ENCODE results near the gene TSC22D2. TPM values are rescaled to one million over a fixed set of nuclear protein-coding genes. Genes with fewer than 3 reads are reported as not detected.

Gene TSC22D2
- polyA plus RNA-seq, 1 donor from 2014 or later: 15.3 TPM

DNA sequence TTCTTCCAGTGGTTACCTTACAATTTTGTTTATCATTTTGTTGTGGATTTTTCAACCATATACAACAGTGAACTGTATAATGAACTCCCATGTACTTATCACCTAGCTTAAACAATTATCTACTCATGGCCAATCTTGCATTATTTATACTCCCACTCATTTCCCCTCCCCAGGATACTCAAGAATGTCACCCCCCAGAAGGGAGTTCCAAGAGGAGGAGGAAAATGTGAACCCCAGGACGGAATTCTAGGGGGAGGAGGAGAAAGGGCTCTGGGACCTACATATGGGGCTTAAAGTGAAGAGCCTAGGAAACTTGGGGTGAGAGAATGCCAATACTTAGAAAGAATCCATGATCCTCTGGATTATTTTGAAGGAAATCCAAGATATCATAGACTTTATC is 59.3 kb downstream of the TSC22D2 start:
- H2AFZ ChIP-seq (ENCODE audit: low read depth, low read length): no peak overlapping the region
- H3K9ac ChIP-seq (ENCODE audit: low read length): no peak overlapping the region
- H3K9me3 ChIP-seq (ENCODE audit: low read length): no peaks in the 10 kb centered on the region
- H3K27ac ChIP-seq (ENCODE audit: low read length): no peak overlapping the region
- no peaks in the 10 kb centered on the region for H3K9me2 ChIP-seq (ENCODE audit: insufficient read depth, low read length)
- no peaks in the 10 kb centered on the region for H3K79me2 ChIP-seq (replicated peaks; ENCODE audit: insufficient read depth, low read length)
- TF ChIP-seq SMC3 (conservative IDR thresholded peaks at IDR 0.05; ENCODE audit: poor library complexity) (no peak), EZH2 (IDR thresholded peaks at IDR 0.05; ENCODE audit: borderline replicate concordance, insufficient read depth, low read length, poor library complexity, severe bottlenecking) (no peak), MXI1 (conservative IDR thresholded peaks at IDR 0.05; ENCODE audit: poor library complexity, severe bottlenecking) (no peak), RAD21 (conservative IDR thresholded peaks at IDR 0.05) (no peak), EP300 (conservative IDR thresholded peaks at IDR 0.05; ENCODE audit: poor library complexity, severe bottlenecking) (no peak), TAF1 (IDR thresholded peaks at IDR 0.05; ENCODE audit: low read depth) (no peak), POLR2AphosphoS5 (IDR thresholded peaks at IDR 0.05) (no peak)
- TF ChIP-seq, protein P1, sequence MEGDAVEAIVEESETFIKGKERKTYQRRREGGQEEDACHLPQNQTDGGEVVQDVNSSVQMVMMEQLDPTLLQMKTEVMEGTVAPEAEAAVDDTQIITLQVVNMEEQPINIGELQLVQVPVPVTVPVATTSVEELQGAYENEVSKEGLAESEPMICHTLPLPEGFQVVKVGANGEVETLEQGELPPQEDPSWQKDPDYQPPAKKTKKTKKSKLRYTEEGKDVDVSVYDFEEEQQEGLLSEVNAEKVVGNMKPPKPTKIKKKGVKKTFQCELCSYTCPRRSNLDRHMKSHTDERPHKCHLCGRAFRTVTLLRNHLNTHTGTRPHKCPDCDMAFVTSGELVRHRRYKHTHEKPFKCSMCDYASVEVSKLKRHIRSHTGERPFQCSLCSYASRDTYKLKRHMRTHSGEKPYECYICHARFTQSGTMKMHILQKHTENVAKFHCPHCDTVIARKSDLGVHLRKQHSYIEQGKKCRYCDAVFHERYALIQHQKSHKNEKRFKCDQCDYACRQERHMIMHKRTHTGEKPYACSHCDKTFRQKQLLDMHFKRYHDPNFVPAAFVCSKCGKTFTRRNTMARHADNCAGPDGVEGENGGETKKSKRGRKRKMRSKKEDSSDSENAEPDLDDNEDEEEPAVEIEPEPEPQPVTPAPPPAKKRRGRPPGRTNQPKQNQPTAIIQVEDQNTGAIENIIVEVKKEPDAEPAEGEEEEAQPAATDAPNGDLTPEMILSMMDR (IDR thresholded peaks at IDR 0.05; ENCODE audit: poor library complexity, severe bottlenecking): no peak
- TF ChIP-seq, protein P2, sequence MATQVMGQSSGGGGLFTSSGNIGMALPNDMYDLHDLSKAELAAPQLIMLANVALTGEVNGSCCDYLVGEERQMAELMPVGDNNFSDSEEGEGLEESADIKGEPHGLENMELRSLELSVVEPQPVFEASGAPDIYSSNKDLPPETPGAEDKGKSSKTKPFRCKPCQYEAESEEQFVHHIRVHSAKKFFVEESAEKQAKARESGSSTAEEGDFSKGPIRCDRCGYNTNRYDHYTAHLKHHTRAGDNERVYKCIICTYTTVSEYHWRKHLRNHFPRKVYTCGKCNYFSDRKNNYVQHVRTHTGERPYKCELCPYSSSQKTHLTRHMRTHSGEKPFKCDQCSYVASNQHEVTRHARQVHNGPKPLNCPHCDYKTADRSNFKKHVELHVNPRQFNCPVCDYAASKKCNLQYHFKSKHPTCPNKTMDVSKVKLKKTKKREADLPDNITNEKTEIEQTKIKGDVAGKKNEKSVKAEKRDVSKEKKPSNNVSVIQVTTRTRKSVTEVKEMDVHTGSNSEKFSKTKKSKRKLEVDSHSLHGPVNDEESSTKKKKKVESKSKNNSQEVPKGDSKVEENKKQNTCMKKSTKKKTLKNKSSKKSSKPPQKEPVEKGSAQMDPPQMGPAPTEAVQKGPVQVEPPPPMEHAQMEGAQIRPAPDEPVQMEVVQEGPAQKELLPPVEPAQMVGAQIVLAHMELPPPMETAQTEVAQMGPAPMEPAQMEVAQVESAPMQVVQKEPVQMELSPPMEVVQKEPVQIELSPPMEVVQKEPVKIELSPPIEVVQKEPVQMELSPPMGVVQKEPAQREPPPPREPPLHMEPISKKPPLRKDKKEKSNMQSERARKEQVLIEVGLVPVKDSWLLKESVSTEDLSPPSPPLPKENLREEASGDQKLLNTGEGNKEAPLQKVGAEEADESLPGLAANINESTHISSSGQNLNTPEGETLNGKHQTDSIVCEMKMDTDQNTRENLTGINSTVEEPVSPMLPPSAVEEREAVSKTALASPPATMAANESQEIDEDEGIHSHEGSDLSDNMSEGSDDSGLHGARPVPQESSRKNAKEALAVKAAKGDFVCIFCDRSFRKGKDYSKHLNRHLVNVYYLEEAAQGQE (IDR thresholded peaks at IDR 0.05; ENCODE audit: borderline replicate concordance): no peak
- no peaks in the 10 kb centered on the region for H3K27me3 ChIP-seq (ENCODE audit: insufficient read depth, low read depth, low read length)
- H3F3A ChIP-seq (ENCODE audit: insufficient read depth, low read length, poor library complexity, severe bottlenecking): no peaks in the 10 kb centered on the region
- H3K4me3 ChIP-seq (ENCODE audit: low read length): no peak overlapping the region
- H3K36me3 ChIP-seq (ENCODE audit: insufficient read depth, low read length): no peaks in the 10 kb centered on the region
- H4K20me1 ChIP-seq (ENCODE audit: insufficient read depth): no peaks in the 10 kb centered on the region
- no peak overlapping the region for H3K4me2 ChIP-seq (ENCODE audit: low read length)

DNA sequence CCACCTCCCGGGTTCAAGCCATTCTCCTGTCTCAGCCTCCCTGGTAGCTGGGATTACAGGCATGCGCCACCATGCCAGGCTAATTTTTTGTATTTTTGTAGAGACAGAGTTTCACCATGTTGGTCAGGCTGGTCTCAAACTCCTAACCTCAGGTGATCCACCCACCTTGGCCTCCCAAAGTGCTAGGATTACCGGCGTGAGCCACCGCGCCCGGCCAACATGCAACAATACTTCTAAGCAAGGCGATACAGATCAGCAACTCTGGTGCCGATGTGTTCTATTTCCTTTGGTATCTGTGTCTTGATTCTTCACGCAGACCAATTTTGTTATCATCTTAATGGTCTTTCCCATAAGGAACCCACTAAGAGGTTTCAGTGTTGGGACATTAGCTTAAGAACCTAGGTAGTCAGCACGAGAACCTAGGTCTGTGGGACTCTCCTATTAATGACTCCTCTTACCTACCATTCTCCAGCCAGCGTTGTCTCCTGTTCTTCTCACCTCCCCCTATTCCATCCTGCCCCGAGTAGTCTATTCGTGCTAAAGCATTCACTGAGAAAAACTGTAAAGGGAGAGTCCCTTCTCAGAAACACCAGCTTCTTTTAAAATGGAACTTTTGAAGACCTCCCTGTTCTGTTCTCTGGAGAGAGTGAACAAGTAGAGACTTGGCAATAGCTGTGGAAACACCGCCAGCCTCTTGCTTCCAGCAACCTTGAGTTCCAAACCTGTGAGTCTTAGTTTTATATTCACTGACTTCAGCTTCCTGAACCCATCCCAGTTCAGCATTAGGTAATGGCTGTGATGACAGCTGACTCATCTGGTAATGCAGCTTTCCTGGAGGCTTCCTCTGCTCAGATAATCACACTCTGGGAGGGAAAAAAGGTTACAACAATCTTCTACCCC is 61.2 kb downstream of the TSC22D2 start:
- H3K9me3 ChIP-seq (ENCODE audit: low read length): no peaks in the 10 kb centered on the region
- no peak overlapping the region for H3K27ac ChIP-seq (ENCODE audit: low read length)
- no peak overlapping the region for H3K4me2 ChIP-seq (ENCODE audit: low read length)
- H3K27me3 ChIP-seq (ENCODE audit: insufficient read depth, low read depth, low read length): no peaks in the 10 kb centered on the region
- H3K9ac ChIP-seq (ENCODE audit: low read length): no peak overlapping the region
- no peaks in the 10 kb centered on the region for H3F3A ChIP-seq (ENCODE audit: insufficient read depth, low read length, poor library complexity, severe bottlenecking)
- TF ChIP-seq, protein P2 (IDR thresholded peaks at IDR 0.05; ENCODE audit: borderline replicate concordance): peak; percentile 69
- TF ChIP-seq MXI1 (conservative IDR thresholded peaks at IDR 0.05; ENCODE audit: poor library complexity, severe bottlenecking) (no peak), POLR2AphosphoS5 (IDR thresholded peaks at IDR 0.05) (peak; percentile 7)
- H3K9me2 ChIP-seq (ENCODE audit: insufficient read depth, low read length): no peaks in the 10 kb centered on the region
- no peaks in the 10 kb centered on the region for H4K20me1 ChIP-seq (ENCODE audit: insufficient read depth)
- H3K36me3 ChIP-seq (ENCODE audit: insufficient read depth, low read length): no peaks in the 10 kb centered on the region
- no peaks in the 10 kb centered on the region for H3K79me2 ChIP-seq (replicated peaks; ENCODE audit: insufficient read depth, low read length)
- H2AFZ ChIP-seq (ENCODE audit: low read depth, low read length): no peak overlapping the region
- no peak overlapping the region for H3K4me3 ChIP-seq (ENCODE audit: low read length)
